ENCODE results near the gene DDR2.

GRCh38 chr1:162617513-162617912 lies 14.8 kb upstream of the DDR2 start:
- no peak for TF ChIP-seq CTCF (conservative IDR thresholded peaks at IDR 0.05; ENCODE audit: low read length)
- no peak for TF ChIP-seq EZH2phosphoT487 (IDR thresholded peaks at IDR 0.05; ENCODE audit: borderline replicate concordance, low read depth, low read length)

Measured in OCI-LY7 (cell line).